ENCODE results near the gene STX11.

Gene STX11

GRCh38 chr6:144143106-144143505 is 7.2 kb upstream of the STX11 start:
- DNase-seq (ENCODE audit: low spot score) = no peak

- no peak for DNase-seq (ENCODE audit: low spot score)
Observed at GRCh38 chr6:144143878-144144277, 6.4 kb upstream of the STX11 start.

DNA sequence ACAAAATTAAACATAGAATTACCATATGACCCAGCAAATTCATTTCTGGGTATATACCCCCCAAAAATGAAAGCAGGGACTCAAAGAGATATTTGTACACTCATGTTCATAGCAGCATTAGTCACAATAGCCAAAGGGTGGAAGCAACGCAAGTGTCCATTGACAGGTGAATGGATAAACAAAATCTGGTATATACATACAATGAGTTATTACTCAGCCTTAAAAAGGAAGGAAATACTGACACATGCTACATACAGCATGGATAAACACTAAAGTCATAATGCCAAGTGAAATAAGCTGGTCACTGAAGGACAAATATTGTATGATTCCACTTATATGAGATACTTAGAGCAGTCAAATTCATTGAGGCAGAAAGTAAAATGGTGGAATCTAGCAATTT is 5.3 kb upstream of the STX11 start:
- no peak for DNase-seq (ENCODE audit: low spot score)

GRCh38 chr6:144145541-144145940 is 4.8 kb upstream of the STX11 start:
- no peak for DNase-seq (ENCODE audit: low spot score)

DNA sequence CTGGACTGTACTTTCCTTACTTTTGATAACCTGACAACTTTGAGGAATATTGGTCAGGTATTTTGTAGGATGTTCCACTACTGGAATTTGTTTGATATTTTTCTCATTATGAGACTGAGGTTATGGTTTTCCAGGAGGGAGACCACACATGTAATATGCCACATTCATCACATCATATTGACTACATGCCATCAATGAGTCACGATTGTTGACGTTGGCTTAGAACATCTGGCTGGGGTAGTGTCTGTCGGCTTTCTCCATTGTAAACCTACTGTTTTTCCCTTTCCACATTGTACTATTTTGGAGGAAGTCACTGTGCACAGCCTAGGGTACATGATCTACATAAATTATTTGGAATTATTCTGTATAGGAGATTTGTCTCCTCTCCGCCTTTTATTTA is 1.4 kb upstream of the STX11 start:
- DNase-seq (ENCODE audit: low spot score) = no peak

- DNase-seq (ENCODE audit: low spot score) = no peak
Observed at GRCh38 chr6:144149558-144149893, 791 bp upstream of the STX11 start.

DNA sequence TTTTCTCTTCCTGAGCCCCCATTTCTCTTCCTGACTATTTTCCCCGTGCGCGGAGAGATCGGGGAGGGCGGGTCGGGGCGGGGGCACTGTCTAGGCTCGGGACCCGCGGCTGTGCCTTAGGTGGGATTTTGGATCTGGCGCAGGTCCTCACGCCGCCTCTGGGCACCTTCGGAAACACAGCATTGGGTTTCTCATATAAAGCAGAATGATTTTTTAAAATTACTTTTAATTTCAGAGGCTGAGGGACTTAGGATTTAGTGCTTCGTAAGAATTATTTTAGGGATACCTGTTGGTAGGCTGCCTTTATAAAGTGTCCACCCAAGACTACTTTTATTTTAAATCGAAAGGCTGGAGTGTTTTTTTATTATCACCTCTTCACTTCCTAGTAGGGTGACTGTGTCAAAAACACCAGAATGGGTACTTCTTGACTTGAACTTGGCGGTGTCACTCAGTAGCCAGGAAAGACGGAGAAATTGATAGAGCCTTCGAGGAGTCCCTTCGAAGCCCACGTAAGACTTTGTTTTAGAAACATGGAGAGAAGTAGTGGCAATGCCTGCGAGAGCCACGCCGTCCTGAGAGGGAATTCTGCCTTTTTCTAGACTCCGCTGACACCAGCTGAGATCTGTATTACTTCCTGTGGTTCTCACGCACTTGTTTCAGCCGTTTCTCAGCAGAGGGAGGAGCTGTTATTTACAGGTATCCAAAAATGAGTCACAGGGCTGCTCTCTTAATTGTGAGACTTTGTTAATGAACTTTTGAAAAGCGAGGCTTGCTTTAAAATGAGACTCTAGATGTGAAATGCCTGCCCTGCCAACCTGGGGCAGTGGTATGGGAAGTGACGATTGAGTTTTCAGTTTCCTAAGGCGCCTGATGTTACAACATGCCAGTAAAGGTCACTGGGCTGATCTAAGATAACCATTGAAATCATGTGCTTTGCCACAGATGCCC is 667 bp downstream of the STX11 start:
- peak; percentile 7 for DNase-seq (ENCODE audit: low spot score)

DNA sequence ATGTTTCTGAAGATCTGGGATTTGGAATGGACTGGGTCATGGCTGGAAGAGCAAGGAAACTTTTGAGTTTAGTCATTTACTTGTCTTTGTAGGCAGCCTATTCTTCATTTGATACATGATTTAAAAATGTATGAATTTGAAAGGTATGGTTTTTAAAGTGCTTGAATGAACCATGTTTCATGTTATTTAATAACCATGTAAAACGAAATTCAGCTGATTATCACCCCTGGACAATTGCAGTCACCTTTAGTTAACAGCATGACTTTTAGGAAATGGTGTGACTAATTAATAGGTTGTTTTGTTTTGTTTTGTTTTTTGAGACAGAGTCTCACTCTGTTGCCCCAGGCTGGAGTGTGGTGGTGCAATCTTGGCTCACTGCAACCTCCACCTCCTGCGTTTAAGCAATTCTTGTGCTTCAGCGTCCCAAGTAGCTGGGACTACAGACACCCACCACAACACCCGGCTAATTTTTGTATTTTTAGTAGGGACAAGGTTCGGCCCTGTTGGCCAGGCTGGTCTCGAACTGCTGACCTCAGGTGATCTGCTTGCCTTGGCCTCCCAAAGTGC is 2.1 kb downstream of the STX11 start:
- no peak for DNase-seq (ENCODE audit: low spot score)

- DNase-seq (ENCODE audit: low spot score) = no peak
Observed at GRCh38 chr6:144153260-144153659, 2.9 kb downstream of the STX11 start.

DNA sequence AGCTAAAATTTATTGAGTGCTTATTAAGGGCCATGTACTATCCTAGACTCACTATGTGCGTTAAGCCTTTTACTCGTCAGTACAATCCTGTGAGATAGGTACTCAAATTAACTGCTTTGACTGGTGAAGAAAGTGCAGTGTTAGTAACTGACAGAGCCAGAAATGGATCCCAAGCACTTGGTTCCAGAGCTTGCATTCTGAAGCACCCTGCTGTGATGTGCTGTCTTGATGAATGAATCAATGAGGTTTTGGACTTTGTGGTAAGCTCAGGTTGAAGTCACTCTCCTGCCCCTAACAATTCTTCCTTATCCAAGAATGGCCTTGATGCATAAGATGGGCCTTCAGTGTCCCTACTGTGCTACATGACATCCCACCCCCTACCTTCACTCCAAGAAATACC is 3.7 kb downstream of the STX11 start:
- DNase-seq (ENCODE audit: low spot score) = no peak

- DNase-seq (ENCODE audit: low spot score) = no peak
Observed at GRCh38 chr6:144155529-144155928, 5.2 kb downstream of the STX11 start.

GRCh38 chr6:144156338-144156737 is 6.0 kb downstream of the STX11 start:
- no peak for DNase-seq (ENCODE audit: low spot score)

GRCh38 chr6:144156991-144157390 is 6.7 kb downstream of the STX11 start:
- no peak for DNase-seq (ENCODE audit: low spot score)

GRCh38 chr6:144158133-144158532 is 7.8 kb downstream of the STX11 start:
- DNase-seq (ENCODE audit: low spot score) = peak; percentile 18

DNA sequence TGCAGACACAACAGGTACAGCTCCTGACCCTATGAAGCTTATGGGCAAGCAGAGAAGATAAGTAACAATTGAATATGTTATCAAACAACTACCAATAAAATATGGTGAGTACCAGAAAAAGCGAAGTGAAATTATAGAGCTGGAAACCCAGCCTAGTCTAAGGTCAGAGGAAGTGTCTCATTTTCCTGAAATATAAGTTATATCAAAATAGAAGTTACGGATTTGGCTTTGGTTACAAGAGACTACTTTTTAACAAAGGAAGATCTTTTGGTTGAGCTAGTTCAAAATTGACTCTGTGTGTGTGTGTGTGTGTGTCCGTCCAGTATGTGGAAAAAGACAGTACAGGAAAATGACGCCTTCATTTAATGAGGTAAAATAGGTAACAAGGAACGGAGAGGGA is 8.9 kb downstream of the STX11 start:
- no peak for DNase-seq (ENCODE audit: low spot score)

GRCh38 chr6:144159742-144160141 is 9.4 kb downstream of the STX11 start:
- no peak for DNase-seq (ENCODE audit: low spot score)

DNA sequence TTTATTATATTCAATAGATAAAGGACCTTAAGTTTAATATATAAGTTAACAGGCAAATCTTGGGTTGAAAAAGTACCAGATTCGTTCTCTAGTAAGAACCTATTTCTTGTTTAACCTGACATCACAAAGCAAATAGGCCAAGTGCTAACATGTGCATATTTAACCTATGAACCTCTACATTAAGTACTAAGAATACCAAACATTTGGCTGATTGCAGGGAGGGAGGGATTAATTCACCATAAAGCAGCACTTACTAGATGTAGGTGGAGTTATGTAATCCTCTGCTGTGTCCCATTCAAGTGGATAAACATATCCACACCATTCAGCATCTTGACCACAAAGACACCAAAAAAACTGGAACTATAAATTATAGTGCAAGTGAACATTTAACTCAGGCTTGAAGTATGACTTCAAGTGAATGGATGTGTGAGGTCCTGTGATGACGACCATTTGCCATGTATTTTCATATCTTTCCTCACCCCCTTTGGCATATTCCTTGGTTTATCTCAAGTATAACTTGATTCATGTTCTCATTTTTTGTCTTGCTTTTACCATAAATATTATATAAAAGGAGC is 10.2 kb downstream of the STX11 start:
- DNase-seq (ENCODE audit: low spot score) = no peak

GRCh38 chr6:144161975-144162374 is 11.7 kb downstream of the STX11 start:
- no peak for DNase-seq (ENCODE audit: low spot score)

GRCh38 chr6:144162977-144163376 is 12.7 kb downstream of the STX11 start:
- no peak for DNase-seq (ENCODE audit: low spot score)

DNA sequence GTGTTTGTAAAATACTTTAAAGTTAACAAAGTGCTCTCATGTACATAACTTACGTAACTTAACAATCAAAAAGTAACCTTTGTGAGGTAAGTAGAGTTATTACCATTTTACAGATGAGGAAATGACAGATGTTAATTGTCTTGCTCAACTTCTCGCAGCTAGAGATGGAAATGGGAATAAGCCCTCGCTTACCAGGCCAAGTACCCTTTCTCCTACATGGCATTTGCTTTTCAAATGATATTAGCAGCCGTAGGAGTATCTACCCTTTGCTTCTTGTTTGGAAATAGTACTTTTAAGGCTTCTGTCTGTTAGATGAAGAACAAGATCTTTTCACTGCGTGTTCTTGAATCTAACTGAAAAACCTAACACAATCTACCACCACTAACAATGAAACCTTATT is 15.5 kb downstream of the STX11 start:
- DNase-seq (ENCODE audit: low spot score) = no peak

DNA sequence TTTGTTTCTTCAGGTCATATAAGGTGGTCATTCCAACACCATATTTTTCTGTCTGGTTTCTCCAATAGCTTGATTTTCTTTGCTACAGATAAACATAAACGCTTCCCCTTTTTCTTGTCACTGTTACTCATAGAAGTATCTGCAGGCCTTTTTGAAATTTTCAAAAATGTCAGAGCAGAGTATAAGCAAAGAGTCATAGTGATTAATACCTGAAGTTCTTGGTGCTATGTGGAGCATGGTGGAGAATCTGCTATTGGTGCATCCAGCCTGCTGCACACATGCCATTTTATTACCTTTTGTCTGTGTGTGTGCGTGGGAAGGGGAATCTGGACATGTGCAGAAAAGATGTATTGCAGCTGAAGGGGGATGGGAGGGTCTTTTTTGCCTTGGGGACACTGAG is 19.7 kb downstream of the STX11 start:
- DNase-seq (ENCODE audit: low spot score) = no peak

- DNase-seq (ENCODE audit: low spot score) = no peak
Observed at GRCh38 chr6:144171406-144171805, 21.1 kb downstream of the STX11 start.

DNA sequence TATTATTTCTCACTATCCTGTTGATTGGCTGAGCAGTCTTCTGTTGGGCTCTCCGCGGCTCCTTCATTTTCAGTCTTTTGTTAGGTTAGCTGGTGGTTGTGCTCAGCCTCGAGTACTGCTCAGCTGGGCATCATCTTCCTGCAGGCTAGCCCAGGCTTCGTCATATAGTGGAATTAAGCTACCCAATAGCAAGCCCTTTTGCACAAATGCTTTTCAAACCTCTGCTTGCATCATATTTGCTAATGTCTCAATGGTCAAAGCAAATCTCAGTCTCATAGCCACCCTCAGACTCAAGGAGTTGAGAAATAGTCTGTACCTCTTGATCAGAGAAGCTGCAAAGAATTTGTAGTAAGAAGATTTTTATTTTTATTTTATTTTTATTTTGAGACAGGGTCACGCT is 23.7 kb downstream of the STX11 start:
- DNase-seq (ENCODE audit: low spot score) = no peak

DNA sequence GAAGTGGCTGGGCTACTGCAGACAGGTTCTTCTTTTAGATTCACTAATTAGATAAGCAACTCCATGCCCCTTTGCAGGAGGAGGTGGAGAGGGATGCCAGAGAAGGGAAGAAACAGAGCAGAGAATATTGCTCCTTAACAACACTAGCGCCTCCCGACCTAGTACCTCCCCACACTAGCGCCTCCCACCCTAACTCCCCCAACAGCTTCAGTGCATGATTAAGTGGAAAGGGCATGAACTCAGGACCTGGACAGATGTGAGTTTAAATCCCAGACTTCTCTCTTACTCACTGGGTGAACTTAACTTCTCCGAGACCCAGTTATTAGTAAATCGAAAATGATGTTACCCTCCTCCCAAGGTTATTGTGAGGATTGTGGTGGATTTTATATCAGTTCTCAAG is 25.7 kb downstream of the STX11 start:
- DNase-seq (ENCODE audit: low spot score) = no peak
